GM13976 (cell line): ENCODE results near the gene OR2J1.
"Not testable (repeated sequence)": the region's sequence is repeated elsewhere in the genome, so short reads cannot be mapped to it uniquely, and the experiment has no call there.

Experiments
- DNase-seq: peaks from one replicate; pipeline ENCODE4 v3.0.0; 2012; ENCODE audit warnings: low spot score
- in situ Hi-C: fragments of 300-500 bp; cut with MboI; formaldehyde crosslinking; loops from one replicate; pipeline ENCODE4 v1.12.0; 2022; ENCODE audit warnings: low sequenced_read_pairs, mixed read lengths, inconsistent platforms; ENCODE audit not compliant: unreplicated experiment
- TF ChIP-seq, protein P1 (sequence below): IDR thresholded peaks from 2 replicates; pipeline ENCODE4 v1.5.1; 2012; ENCODE audit warnings: borderline replicate concordance, mild to moderate bottlenecking; ENCODE audit not compliant: insufficient read depth; ENCODE audit errors: extremely low read depth, missing control alignments, control extremely low read depth

OR2J1 gene

DNA sequence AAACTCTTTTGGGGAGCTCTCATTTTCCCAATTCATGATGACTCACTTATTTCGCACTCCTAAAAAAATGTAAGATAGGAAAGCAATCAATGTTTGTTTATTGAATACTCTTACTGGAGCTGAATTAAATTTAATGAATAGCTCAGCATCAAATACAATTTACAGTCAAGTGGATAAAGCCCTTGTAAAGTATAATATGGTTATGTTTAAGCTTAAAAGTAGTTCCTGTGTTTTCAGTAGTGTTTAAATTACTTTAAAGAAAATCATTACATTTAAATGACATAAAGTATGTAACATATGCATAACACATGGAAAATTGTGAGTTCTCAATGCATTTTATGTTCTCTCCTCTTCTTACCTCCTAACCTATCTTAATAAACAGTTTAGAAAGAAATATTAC is 12.1 kb upstream of the OR2J1 start, which contains the start of gene OR2B3:
Gene OR2B3 (minus strand): TSS at position 101 of the 400 bp plus-strand sequence. CDS start 65 bp downstream, at position 36.
- TF ChIP-seq, protein P1, sequence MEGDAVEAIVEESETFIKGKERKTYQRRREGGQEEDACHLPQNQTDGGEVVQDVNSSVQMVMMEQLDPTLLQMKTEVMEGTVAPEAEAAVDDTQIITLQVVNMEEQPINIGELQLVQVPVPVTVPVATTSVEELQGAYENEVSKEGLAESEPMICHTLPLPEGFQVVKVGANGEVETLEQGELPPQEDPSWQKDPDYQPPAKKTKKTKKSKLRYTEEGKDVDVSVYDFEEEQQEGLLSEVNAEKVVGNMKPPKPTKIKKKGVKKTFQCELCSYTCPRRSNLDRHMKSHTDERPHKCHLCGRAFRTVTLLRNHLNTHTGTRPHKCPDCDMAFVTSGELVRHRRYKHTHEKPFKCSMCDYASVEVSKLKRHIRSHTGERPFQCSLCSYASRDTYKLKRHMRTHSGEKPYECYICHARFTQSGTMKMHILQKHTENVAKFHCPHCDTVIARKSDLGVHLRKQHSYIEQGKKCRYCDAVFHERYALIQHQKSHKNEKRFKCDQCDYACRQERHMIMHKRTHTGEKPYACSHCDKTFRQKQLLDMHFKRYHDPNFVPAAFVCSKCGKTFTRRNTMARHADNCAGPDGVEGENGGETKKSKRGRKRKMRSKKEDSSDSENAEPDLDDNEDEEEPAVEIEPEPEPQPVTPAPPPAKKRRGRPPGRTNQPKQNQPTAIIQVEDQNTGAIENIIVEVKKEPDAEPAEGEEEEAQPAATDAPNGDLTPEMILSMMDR: no peak
- DNase-seq: no peak
- in situ Hi-C loops: no loop called here

DNA sequence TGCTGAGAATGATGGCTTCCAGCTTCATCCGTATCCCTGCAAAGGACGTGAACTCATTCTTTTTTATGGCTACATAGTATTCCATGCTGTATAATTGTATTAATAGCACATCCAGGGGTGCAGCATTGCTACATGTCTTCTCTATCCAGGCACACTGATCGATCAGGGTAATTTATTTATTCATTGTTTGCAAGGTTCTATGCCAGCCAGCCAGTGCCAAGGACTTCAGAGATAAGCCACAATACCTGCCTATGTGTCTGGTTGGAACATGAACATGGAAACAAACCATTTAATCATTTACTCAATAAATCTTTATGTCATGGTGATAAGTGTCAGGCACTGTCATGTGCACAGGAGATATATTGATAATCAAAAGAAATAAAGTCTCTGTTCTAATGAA is 6.3 kb upstream of the OR2J1 start:
- TF ChIP-seq, protein P1: no peak
- in situ Hi-C loops: no loop called here
- no peak for DNase-seq

DNA sequence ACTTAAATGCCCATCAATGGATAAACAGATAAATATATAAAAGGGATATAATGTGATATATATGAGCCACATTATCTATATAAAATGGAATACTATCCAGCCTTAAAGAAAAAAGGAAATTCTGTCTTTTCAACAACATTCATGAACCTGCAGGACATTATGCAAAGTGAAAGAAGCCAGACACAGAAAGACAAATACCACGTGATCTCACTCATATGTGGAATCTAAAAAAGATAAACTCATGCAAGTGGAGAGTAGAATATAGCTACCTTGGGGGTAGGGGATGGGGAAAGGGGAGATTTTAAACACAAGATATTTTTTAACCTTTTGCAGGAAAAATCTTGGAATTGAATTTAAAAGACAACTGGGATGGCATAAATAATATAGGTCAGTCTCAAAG is 1.5 kb upstream of the OR2J1 start:
- in situ Hi-C loops: no loop called here
- TF ChIP-seq, protein P1: no peak
- DNase-seq: no peak

DNA sequence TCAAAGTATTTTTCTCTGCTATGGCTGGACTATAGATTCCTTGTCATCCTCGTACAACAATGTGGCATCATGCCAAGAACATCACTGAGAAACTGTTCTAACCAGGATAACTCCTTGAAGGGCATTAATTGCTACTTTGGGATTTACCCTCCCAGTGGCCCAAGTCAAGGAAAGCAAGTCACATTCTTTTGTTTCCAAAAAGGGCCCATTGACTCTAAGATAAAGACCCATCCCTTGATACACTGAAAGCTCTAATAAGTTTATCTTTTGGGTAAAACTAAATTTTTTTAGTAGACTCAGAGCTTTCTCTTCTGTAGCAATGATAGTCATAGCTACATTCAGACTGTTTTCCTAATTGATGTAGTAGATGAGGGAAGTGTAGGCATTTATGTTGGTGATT is 8.5 kb downstream of the OR2J1 start, which contains the start of gene OR2J3:
Gene OR2J3 (plus strand): TSS at position 301 of the 400 bp plus-strand sequence. CDS start 3,833 bp downstream, outside the sequence.
- TF ChIP-seq, protein P1: no peak
- DNase-seq: no peak
- in situ Hi-C loops: no loop called here

DNA sequence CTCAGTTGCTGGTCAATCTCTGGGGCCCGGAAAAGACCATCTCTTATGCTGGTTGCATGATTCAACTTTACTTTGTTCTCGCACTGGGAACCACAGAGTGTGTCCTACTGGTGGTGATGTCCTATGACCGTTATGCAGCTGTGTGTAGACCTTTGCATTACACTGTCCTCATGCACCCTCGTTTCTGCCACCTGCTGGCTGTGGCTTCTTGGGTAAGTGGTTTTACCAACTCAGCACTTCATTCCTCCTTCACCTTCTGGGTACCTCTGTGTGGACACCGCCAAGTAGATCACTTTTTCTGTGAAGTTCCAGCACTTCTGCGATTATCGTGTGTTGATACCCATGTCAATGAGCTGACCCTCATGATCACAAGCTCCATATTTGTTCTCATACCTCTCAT is 12.8 kb downstream of the OR2J1 start:
- in situ Hi-C loops: no loop called here
- no peak for DNase-seq

DNA sequence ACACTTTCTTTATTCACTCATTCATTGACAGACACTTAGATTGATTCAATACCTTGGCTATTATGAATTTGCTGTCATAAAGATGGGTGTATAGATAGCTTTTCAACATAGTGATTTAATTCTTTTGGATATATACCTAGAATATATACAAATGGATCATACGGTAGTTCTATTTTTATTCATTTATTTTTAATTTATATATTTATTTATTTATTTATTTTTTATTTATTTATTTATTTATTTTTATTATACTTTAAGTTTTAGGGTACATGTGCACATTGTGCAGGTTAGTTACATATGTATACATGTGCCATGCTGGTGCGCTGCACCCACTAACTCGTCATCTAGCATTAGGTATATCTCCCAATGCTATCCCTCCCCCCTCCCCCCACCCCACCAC is 15.7 kb downstream of the OR2J1 start:
- in situ Hi-C loops, DNase-seq: not testable (repeated sequence)

More for the DNA sequence above, 12.8 kb downstream of the OR2J1 start:
- TF ChIP-seq, protein P1: no peak

DNA sequence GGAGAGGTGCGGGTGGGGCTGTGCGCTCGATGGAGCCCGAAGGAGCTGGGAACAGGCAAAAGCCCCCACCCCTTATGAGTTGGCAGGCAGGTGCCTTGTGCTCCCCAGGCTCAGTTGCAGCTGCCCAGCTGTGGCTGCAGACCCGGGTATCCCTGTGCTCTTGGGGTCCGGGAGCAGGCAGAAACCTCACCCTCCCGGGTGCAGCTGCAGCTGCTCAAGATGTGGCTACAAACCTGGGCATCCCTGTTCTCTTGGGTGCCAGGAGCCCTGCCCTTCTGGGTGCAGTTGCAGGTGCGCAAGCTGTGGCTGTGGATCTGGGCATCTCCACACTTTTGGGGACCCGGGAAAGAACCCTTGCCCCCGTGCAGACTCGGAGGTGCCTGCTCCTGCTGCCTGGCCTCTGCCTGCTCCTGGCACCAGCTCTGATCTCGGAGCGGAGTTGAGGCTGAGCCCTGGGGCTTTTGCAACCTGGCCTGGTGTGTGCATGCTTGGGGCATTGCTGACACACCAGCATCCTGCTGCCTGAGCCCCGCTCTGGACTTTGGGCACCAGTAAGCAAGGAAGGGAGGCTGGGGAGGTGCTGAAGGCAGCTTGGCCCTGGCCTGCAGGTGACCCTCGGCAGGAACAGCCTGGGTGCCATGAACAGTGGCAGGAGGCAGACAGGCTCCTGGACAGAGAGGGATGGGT is 30.2 kb downstream of the OR2J1 start:
- DNase-seq: no peak
- TF ChIP-seq, protein P1: no peak

More for the DNA sequence above, 30.2 kb downstream of the OR2J1 start:
- in situ Hi-C loops: no loop called here
